Limb (tissue), 2 donors: Measurements from ENCODE around the gene ENAH.

ENCODE experiments used
- DNase-seq, 2 donors: peaks; one replicate each; pipeline ENCODE4 v3.0.0-alpha.2; 2016; ENCODE audit errors: extremely low spot score in 2 of 2

Gene ENAH

GRCh38 chr1:225441314-225442122 lies 211.4 kb downstream of the ENAH start:
- DNase-seq = no peak

- DNase-seq = no peak
Observed at GRCh38 chr1:225440380-225441221, 212.3 kb downstream of the ENAH start.

- DNase-seq = no peak
Observed at GRCh38 chr1:225437710-225438437, 215.0 kb downstream of the ENAH start.
